Thymus (tissue), 14 donors: Measurements from ENCODE around the gene ZNF468. TPM values are rescaled to one million over a fixed set of nuclear protein-coding genes. Genes with fewer than 3 reads are reported as not detected.
"Not testable (repeated sequence)": the region's sequence is repeated elsewhere in the genome, so short reads cannot be mapped to it uniquely, and the experiment has no call there.

Experiments used
- DNase-seq, 9 donors: peaks; one replicate each; pipeline ENCODE4 v3.0.0-alpha.2; 2013; ENCODE audit warnings: low spot score in 9 of 9, low read depth in 6 of 9, missing footprints in 1 of 9
- H3K27ac ChIP-seq, 2 donors: one replicate each; pipeline ENCODE4 v1.5.1; 2013; ENCODE audit warnings: control low read depth in 1 of 2, low read depth in 1 of 2, low read length in 1 of 2, mild to moderate bottlenecking in 1 of 2, moderate library complexity in 1 of 2
- H3K27me3 ChIP-seq, 2 donors: one replicate each; pipeline ENCODE4 v1.5.1; 2013; ENCODE audit warnings: low read length in 1 of 2; ENCODE audit not compliant: control insufficient read depth in 2 of 2, insufficient read depth in 1 of 2
- H3K36me3 ChIP-seq, 2 donors: one replicate each; pipeline ENCODE4 v1.5.1; 2013; ENCODE audit warnings: low read length in 1 of 2, mild to moderate bottlenecking in 1 of 2, moderate library complexity in 1 of 2; ENCODE audit not compliant: control insufficient read depth in 2 of 2, insufficient read depth in 2 of 2
- H3K4me1 ChIP-seq, 2 donors: one replicate each; pipeline ENCODE4 v1.5.1; 2013; ENCODE audit warnings: low read length in 2 of 2; ENCODE audit not compliant: control insufficient read depth in 2 of 2, insufficient read depth in 2 of 2
- H3K4me3 ChIP-seq, 2 donors: one replicate each; pipeline ENCODE4 v1.5.1; 2013; ENCODE audit warnings: low read length in 2 of 2, control low read depth in 1 of 2, mild to moderate bottlenecking in 1 of 2
- H3K9me3 ChIP-seq, 2 donors: one replicate each; pipeline ENCODE4 v1.5.1; 2013; ENCODE audit warnings: low read length in 1 of 2, mild to moderate bottlenecking in 1 of 2; ENCODE audit not compliant: control insufficient read depth in 2 of 2, insufficient read depth in 1 of 2
- WGBS: extraction: QIAGEN DNeasy Blood & Tissue Kit; methylation state at CpG from one replicate; pipeline ENCODE4 v1.1.7; 2013; 5-methylcytosine and 5-hydroxymethylcytosine counted together
- long read RNA-seq, 10 donors: transcript quantifications; one replicate each; lab custom pipeline, GENCODE V29; 2026
- polyA plus RNA-seq: library from polyadenylated mRNA; stranded (reverse); fragments of 200-250 nt; gene quantifications from one replicate; pipeline ENCODE4 v1.2.3, GENCODE V29; 2013
- total RNA-seq: library from RNA; stranded (reverse); fragments of 120-200 nt; gene quantifications from one replicate; pipeline ENCODE4 v1.2.4, GENCODE V29; 2013
- donor health status: healthy.

ZNF468 gene
- total RNA-seq, result 20.5 TPM
- polyA plus RNA-seq, result 18.3 TPM
- long read RNA-seq, donor 1, result 0 reads
- long read RNA-seq, donor 2, full-length matches to known transcripts, result 10 of 10 reads
- long read RNA-seq, donor 2, partial matches to known transcripts, result 0 of 10 reads
- long read RNA-seq, donor 2, other reads (novel, unspliced or antisense), result 0 of 10 reads
- long read RNA-seq, donor 3, result 0 reads
- long read RNA-seq, donor 4, full-length matches to known transcripts, result 3 of 3 reads
- long read RNA-seq, donor 4, partial matches to known transcripts, result 0 of 3 reads
- long read RNA-seq, donor 4, other reads (novel, unspliced or antisense), result 0 of 3 reads
- long read RNA-seq, donor 5, full-length matches to known transcripts, result 1 of 1 reads
- long read RNA-seq, donor 5, partial matches to known transcripts, result 0 of 1 reads
- long read RNA-seq, donor 5, other reads (novel, unspliced or antisense), result 0 of 1 reads
- long read RNA-seq, donor 6, full-length matches to known transcripts, result 1 of 1 reads
- long read RNA-seq, donor 6, partial matches to known transcripts, result 0 of 1 reads
- long read RNA-seq, donor 6, other reads (novel, unspliced or antisense), result 0 of 1 reads
- long read RNA-seq, donor 7, result 0 reads
- long read RNA-seq, donor 8, full-length matches to known transcripts, result 2 of 2 reads
- long read RNA-seq, donor 8, partial matches to known transcripts, result 0 of 2 reads
- long read RNA-seq, donor 8, other reads (novel, unspliced or antisense), result 0 of 2 reads
- long read RNA-seq, donor 9, result 0 reads
- long read RNA-seq, donor 10, result 0 reads

DNA sequence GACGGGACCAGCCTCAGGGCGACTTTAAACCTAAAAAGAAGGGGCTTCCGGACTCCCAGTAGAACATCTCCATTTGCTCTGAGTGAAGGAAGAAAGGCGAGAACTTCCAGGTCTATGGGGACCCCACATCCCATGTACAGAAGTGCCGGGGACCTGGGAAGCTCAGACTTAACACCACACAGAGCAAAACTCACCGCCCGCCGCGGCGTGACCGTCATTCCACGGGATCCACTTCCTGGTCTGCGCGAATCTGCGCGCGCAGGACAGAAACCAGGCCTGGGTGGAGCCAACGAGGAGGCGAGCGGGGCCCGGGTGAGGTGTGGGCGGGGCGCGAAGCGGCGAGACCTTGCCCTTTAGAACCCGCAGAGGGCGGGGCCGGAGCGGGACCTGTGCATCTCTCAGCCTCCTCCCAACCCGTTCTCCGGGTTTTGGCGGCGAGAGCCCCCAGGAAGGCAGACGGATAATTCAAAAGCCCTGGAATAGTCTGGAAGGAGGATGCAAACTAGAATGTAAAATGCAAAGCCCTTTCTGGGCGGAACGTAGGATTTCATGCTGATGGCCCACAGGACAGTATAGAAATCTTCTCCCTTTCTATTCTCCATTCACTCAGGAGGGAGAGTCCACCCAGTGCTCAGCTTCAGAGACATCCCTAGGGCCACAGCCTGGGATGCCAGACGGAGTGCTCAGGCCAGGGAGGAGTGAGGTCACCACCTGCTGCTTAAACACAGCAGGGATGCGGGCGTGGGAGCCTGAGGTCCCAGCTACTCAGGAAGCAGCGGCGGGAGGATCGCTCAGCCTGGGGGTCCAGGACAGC lies at the start of gene ZNF468:
Gene ZNF468 (minus strand): TSS at position 242 of the 814 bp plus-strand sequence. CDS start 3,347 bp downstream, outside the sequence.
- peak within 1 kb of the TSS; percentile 67 to 69 for H3K4me3 ChIP-seq

DNA sequence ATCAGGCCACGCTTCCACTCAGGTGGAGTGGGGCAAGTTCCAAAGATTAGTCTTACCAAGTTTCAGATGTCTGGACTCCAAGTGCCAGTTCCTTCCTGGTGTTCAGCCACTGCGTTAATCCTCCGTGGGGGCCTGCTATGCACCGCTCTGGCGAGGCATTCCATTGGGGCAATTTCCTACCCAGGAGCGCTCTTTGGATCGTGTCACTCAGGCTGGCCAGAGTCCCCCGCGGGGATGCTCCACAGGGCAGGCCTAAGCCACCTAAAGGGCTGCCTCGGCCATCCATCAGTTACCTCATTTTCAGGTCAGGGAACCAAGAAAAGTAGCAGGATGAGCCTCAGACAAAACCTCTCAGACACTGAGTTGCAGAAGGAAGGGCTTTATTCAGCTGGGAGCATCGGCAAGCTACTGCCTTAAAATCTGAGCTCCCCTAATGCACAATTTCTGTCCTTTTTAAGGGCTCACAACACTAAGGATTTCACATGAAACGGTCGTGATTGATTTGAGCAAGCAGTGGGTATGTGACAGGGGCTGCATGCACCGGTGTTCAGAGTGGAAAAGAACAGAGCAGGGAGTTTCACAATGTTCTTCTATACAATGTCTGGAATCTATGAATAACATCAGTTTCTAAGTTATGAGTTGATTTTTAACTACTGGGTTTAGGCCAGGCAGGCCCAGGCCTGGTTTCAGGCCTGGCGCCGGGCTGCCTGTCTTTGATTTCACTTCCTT lies 46.8 kb upstream of the ZNF468 start:
- WGBS, result 89% methylated on average over 16 of the region's 16 CpGs
- H3K9me3 ChIP-seq, DNase-seq, H3K4me3 ChIP-seq, H3K27me3 ChIP-seq, H3K27ac ChIP-seq, H3K4me1 ChIP-seq: not testable (repeated sequence)
- peaks cover 4 to 13% of the 10 kb centered on the region in 2 donors for H3K36me3 ChIP-seq

More for the DNA sequence above, at the start of gene ZNF468:
- not testable (repeated sequence) for H3K27me3 ChIP-seq, H3K4me1 ChIP-seq, H3K9me3 ChIP-seq
- H3K36me3 ChIP-seq, result peaks cover 9 to 16% of the 10 kb centered on the region in 2 donors
- peak; percentile 25 to 78 (median 43) for DNase-seq
- 6% methylated on average over 43 of the region's 43 CpGs for WGBS
- peak within 1 kb of the TSS in 1 of 2 donors; percentile 83 for H3K27ac ChIP-seq

DNA sequence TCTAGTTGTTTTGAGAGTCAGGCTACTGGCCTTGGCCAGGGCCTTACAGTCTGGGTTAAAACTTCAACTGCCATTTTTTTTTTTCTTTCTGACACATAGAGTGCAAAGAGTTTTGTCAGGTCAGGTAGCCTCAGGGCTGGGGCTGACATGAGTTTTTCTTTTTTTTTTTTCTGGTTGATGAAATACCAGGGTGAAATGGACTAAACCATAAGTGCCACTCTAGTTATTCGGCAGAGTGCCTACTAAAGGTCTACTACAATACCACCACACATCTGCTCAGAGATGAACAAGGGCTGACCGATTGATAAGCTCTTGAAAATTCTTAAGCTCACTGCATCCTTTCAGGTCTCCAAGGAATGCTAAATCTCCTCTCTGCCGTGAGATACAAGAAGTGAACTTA lies 44.4 kb upstream of the ZNF468 start:
- Histone ChIP-seq H3K4me3 (no peak overlapping the region), H3K27me3 (no peaks in the 10 kb centered on the region), H3K36me3 (peaks cover 0 to 2% of the 10 kb centered on the region in 2 donors), H3K9me3 (peaks cover 0 to 4% of the 10 kb centered on the region in 2 donors), H3K27ac (no peak overlapping the region), H3K4me1 (peaks cover 4 to 6% of the 10 kb centered on the region in 2 donors)
- no peak for DNase-seq
- 98% methylated on average over 3 of the region's 3 CpGs for WGBS

GRCh38 chr19:52898596-52898995 lies 41.2 kb upstream of the ZNF468 start:
- not testable (repeated sequence) for H3K9me3 ChIP-seq, H3K36me3 ChIP-seq, DNase-seq, H3K27me3 ChIP-seq, H3K27ac ChIP-seq, H3K4me3 ChIP-seq
- peaks cover 11 to 13% of the 10 kb centered on the region in 2 donors for H3K4me1 ChIP-seq
- 98% methylated on average over 10 of the region's 10 CpGs for WGBS

- Histone ChIP-seq H3K27me3 (no peaks in the 10 kb centered on the region), H3K9me3 (peaks cover 0 to 4% of the 10 kb centered on the region in 2 donors), H3K4me3 (peak overlapping the region; percentile 87 to 95), H3K4me1 (peaks cover 11 to 13% of the 10 kb centered on the region in 2 donors), H3K36me3 (peaks cover 0 to 4% of the 10 kb centered on the region in 2 donors), H3K27ac (peak overlapping the region in 1 of 2 donors; percentile 30)
- WGBS, result 94% methylated on average over 15 of the region's 15 CpGs
- no peak for DNase-seq
Measured at GRCh38 chr19:52898101-52898500, 40.7 kb upstream of the ZNF468 start.

DNA sequence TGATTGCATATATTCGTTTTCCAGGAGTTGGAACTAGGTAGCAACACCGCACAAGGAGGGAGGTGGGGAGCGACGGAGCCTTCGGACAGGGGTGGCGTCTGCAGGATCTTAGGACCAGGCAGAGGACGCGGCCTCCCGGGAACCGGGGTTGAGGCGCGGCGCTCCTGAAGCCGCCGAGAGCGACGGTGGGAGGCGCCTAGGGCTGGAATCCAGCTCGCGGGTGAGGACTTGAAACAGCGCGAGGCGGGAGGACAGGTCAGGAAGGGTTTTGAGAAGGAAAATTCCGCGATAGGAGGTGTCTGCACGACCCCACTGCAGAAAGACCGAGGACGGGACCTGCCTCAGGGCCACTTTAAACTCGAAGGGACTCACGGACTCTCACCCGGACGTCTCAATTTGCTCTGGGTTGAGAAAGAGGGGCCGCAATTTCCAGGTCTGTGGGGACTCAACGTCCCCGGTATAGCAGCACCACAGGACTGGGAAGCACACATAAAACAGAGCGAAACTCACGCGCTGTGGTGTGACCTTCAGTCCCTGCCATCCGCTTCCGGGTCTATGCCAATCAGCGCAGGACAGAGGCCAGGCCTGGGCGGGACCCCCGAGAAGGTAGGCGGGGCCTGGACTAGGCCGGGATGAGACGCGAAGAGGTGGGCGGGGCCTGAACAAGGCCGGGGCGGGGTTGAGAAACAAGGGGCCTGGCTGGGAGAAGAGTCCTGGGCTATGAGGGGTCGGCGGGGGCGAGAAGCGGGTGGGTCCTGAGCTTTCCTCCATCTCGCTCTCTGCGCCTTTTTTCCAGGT lies 39.9 kb upstream of the ZNF468 start, which contains the start of gene ZNF320:
Gene ZNF320 (minus strand): TSS at position 498 of the 798 bp plus-strand sequence. CDS start 7,380 bp downstream, outside the sequence.
- 2% methylated on average over 56 of the region's 56 CpGs for WGBS
- peak within 1 kb of the TSS; percentile 84 to 89 for H3K27ac ChIP-seq

DNA sequence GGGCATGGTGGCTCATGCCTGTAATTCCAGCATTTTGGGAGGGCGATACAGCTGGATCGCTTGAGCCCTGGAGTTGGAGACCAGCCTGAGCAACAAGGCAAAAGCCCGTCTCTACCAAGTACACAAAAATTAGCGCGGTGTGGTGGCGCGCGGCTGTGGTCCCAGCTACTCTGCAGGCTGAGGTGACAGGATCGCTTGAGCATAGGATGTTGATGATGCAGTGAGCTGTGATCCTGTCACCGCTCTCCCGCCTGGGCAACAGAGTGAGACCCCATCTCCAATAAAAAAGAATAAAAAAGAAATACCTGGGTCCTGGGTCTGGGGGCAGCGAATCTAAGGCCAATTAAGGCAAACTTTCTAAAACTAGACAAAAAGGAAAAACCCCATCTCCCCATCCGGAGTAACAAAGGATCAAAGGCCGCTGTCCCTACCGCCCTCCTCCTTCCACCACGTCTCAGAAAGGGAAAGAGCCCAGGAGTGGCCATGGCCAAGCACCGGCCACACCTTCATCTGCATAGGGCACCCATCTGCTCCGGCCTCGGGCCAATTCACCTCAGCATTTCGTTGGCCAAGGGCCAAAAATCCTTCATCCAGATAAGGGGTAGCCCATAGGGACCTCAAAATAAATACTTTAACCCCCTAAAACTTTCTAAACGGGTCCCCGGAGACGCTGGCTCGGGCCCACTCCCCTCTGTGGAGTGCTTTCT lies 39.2 kb upstream of the ZNF468 start:
- peak in 1 of 9 donors; percentile 1 for DNase-seq
- Histone ChIP-seq H3K4me3 (peak overlapping the region; percentile 87 to 95), H3K27me3 (no peaks in the 10 kb centered on the region), H3K4me1 (peaks cover 11 to 13% of the 10 kb centered on the region in 2 donors), H3K27ac (peak overlapping the region in 1 of 2 donors; percentile 84), H3K9me3 (peaks cover 0 to 4% of the 10 kb centered on the region in 2 donors), H3K36me3 (peaks cover 0 to 6% of the 10 kb centered on the region in 2 donors)
- WGBS, result 44% methylated on average over 24 of the region's 24 CpGs

More for the DNA sequence above, 39.9 kb upstream of the ZNF468 start, which contains the start of gene ZNF320:
- Histone ChIP-seq H3K36me3 (peaks cover 0 to 4% of the 10 kb centered on the region in 2 donors), H3K9me3 (peaks cover 0 to 4% of the 10 kb centered on the region in 2 donors), H3K4me3 (peak within 1 kb of the TSS; percentile 87 to 95), H3K4me1 (peaks cover 11 to 13% of the 10 kb centered on the region in 2 donors), H3K27me3 (no peaks in the 10 kb centered on the region)
- peak; percentile 77 to 97 (median 92) for DNase-seq
